Endothelial cell (in vitro differentiated cells): ENCODE data around the gene NRG2. TPM values are rescaled to one million over a fixed set of nuclear protein-coding genes. Genes with fewer than 3 reads are reported as not detected.

ENCODE experiments used
- DNase-seq: peaks from one replicate; pipeline ENCODE4 v3.0.0; 2021; ENCODE audit warnings: low spot score
- H3K27ac Mint-ChIP-seq: one replicate; pipeline ENCODE4 v1.8.0; 2021; ENCODE audit warnings: mixed read lengths, inconsistent platforms; ENCODE audit not compliant: unreplicated experiment
- H3K27me3 Mint-ChIP-seq: one replicate; pipeline ENCODE4 v1.8.0; 2021; ENCODE audit warnings: mild to moderate bottlenecking, moderate library complexity, mixed read lengths, inconsistent platforms; ENCODE audit not compliant: unreplicated experiment
- H3K36me3 Mint-ChIP-seq: one replicate; pipeline ENCODE4 v1.8.0; 2021; ENCODE audit warnings: mild to moderate bottlenecking, low read depth, mixed read lengths, inconsistent platforms; ENCODE audit not compliant: unreplicated experiment
- H3K4me1 Mint-ChIP-seq: one replicate; pipeline ENCODE4 v1.8.0; 2021; ENCODE audit warnings: mild to moderate bottlenecking, mixed read lengths, inconsistent platforms; ENCODE audit not compliant: unreplicated experiment
- H3K4me3 Mint-ChIP-seq: one replicate; pipeline ENCODE4 v1.8.0; 2021; ENCODE audit warnings: mild to moderate bottlenecking, mixed read lengths, inconsistent platforms; ENCODE audit not compliant: unreplicated experiment
- H3K9me3 Mint-ChIP-seq: one replicate; pipeline ENCODE4 v1.8.0; 2021; ENCODE audit warnings: mixed read lengths, inconsistent platforms; ENCODE audit not compliant: unreplicated experiment
- CTCF ChIP-seq: fragments of 200-600 bp; sonication (generic); IDR thresholded peaks from one replicate; pipeline ENCODE4 v1.5.0; 2021; ENCODE audit warnings: antibody characterized with exemption; ENCODE audit not compliant: unreplicated experiment
- total RNA-seq: library from RNA; stranded (reverse); fragmentation: NEBNext Ultra II Directional; extraction: Animal tissue kit (Norgen Biotek cat#: 25700); gene quantifications from one replicate; pipeline ENCODE4 v1.2.1, GENCODE V29; 2021; ENCODE audit not compliant: unreplicated experiment

Gene NRG2
- total RNA-seq, 1 donor from 2014 or later: not detected

DNA sequence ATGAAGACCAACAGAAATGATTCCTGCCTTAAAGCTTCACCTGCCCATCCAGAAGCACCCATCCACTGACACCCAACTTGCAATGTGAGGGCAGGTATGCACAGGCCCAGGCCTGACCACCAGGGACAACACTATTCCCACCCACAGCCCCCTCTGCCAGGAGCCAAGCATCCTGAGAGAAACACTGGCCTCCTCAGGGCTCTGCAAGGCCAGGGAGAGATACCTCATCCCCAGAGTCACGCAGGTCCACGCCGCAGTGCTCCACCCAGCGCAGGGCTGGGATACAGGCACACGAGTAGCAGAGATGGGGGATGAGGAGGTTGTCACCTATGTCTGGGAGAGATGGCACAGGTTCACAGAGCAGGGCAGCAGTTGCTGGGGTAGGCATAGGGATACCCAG lies 148.1 kb downstream of the NRG2 start:
- Mint-ChIP-seq H3K27me3 (peaks cover 11% of the 10 kb centered on the region), H3K4me3 (no peak overlapping the region), H3K9me3 (no peaks in the 10 kb centered on the region), H3K27ac (no peak overlapping the region), H3K4me1 (no peaks in the 10 kb centered on the region), H3K36me3 (peaks cover 4% of the 10 kb centered on the region)
- TF ChIP-seq CTCF: no peak
- DNase-seq: no peak

GRCh38 chr5:139893873-139894272 lies 149.2 kb downstream of the NRG2 start:
- H3K4me1 Mint-ChIP-seq: no peaks in the 10 kb centered on the region
- H3K9me3 Mint-ChIP-seq: no peaks in the 10 kb centered on the region
- no peak for TF ChIP-seq CTCF
- peaks cover 2% of the 10 kb centered on the region for H3K36me3 Mint-ChIP-seq
- no peak for DNase-seq
- no peak overlapping the region for H3K4me3 Mint-ChIP-seq
- H3K27ac Mint-ChIP-seq: no peak overlapping the region
- peaks cover 11% of the 10 kb centered on the region for H3K27me3 Mint-ChIP-seq

DNA sequence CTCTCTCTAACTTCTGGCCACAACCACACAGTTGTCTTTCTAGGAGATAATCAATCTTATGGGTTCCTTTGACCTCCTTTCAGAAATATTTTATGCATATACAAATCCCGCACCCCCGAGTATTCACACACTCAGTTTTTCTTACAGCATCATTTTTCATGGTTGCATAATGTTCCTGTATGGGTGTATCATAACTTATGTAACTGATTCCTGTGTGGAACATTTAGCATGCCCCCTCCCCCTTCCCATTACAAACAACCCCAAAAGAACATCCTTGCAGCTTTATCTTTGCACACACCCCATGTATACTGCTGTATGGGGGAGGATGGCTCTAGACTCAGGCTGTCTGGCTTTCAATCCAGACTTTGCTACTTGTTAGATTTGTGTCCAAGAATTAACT lies 153.7 kb downstream of the NRG2 start:
- Mint-ChIP-seq H3K36me3 (no peaks in the 10 kb centered on the region), H3K4me1 (no peaks in the 10 kb centered on the region), H3K27me3 (peaks cover 2% of the 10 kb centered on the region), H3K27ac (no peak overlapping the region), H3K9me3 (no peaks in the 10 kb centered on the region), H3K4me3 (no peak overlapping the region)
- DNase-seq: no peak
- TF ChIP-seq CTCF: no peak

DNA sequence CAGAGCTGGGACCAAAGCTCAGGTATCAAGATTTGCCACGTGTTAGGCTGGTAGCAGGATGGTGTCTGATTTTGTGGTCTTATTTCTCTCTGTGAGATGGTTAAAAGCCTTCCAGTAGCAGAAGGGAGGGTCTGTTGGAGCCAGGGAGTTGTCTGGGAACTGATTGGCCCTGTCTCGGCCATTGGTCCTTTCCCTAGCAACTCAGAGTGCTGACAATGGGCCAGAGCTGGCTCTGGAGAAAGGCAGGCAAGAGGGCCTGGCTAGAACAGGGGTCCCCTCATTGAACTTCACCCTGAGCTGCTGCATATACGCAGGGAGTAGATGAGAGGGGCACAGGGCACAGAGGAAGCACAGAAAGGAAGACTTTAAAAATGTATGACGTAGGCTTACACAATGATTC lies 154.7 kb downstream of the NRG2 start:
- H3K4me1 Mint-ChIP-seq: no peaks in the 10 kb centered on the region
- TF ChIP-seq CTCF: no peak
- no peaks in the 10 kb centered on the region for H3K36me3 Mint-ChIP-seq
- no peak overlapping the region for H3K27ac Mint-ChIP-seq
- H3K27me3 Mint-ChIP-seq: peaks cover 2% of the 10 kb centered on the region
- H3K4me3 Mint-ChIP-seq: no peak overlapping the region
- H3K9me3 Mint-ChIP-seq: no peaks in the 10 kb centered on the region
- DNase-seq: no peak

DNA sequence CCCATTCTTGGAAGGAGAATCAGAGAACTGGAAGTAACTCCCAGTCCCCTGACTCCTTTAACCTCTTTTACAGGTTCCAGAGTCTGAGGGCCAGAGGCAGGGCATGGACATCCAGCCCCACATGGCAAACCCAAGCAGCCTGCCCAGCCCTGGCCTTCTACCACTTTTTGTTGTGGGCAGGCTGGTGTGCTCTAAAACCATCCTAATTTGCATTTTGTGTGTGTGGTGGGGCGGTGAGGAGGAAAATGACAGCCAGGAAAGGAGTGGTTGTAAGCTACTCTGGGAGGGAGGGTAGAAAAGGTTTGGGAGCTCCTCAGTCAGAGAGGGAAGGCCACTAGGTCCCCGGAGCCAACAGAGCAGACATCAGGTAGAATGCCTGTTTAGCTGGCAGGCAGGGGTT lies 156.9 kb downstream of the NRG2 start:
- H3K36me3 Mint-ChIP-seq: no peaks in the 10 kb centered on the region
- H3K9me3 Mint-ChIP-seq: no peaks in the 10 kb centered on the region
- H3K4me3 Mint-ChIP-seq: no peak overlapping the region
- H3K27ac Mint-ChIP-seq: no peak overlapping the region
- H3K27me3 Mint-ChIP-seq: peaks cover 3% of the 10 kb centered on the region
- no peaks in the 10 kb centered on the region for H3K4me1 Mint-ChIP-seq
- DNase-seq: no peak
- no peak for TF ChIP-seq CTCF
